ENCODE results near the gene RBM47. TPM values are rescaled to one million over a fixed set of nuclear protein-coding genes. Genes with fewer than 3 reads are reported as not detected.

The RBM47 gene
- total and polyA plus RNA-seq, 9 of the 15 experiments (the other 6 are each of a cell fraction or from before 2014, with no cell fraction given) = 1.4 to 6.4 (median 3.3) TPM

GRCh38 chr4:40550948-40551462, 78.7 kb downstream of the RBM47 start (continued):
- no peak for TF ChIP-seq HNRNPK (IDR thresholded peaks at IDR 0.05; ENCODE audit: low read depth, low read length, poor library complexity, severe bottlenecking)
- TF ChIP-seq E2F4 (CRISPR knock-in tag; IDR thresholded peaks at IDR 0.05; ENCODE audit: low read depth) = no peak
- TF ChIP-seq TFE3 (CRISPR knock-in tag; IDR thresholded peaks at IDR 0.05) = no peak
- TF ChIP-seq DDX20 (tag; IDR thresholded peaks at IDR 0.05; ENCODE audit: low read depth) = no peak
- TF ChIP-seq MXD1 (CRISPR knock-in tag; IDR thresholded peaks at IDR 0.05; ENCODE audit: borderline replicate concordance, poor library complexity, severe bottlenecking) = no peak
- no peak for TF ChIP-seq CBX1 (IDR thresholded peaks at IDR 0.05; ENCODE audit: low read depth)
- TF ChIP-seq ZBTB9 (CRISPR knock-in tag; IDR thresholded peaks at IDR 0.05) = no peak
- TF ChIP-seq TSC22D4 (tag; IDR thresholded peaks at IDR 0.05) = no peak
- TF ChIP-seq ZFP1 (CRISPR knock-in tag; IDR thresholded peaks at IDR 0.05) = no peak
- TF ChIP-seq RREB1 (CRISPR knock-in tag; IDR thresholded peaks at IDR 0.05) = no peak
- no peak for TF ChIP-seq KLF6 (CRISPR knock-in tag; IDR thresholded peaks at IDR 0.05; ENCODE audit: borderline replicate concordance)
- no peak for TF ChIP-seq BDP1 (IDR thresholded peaks at IDR 0.05; ENCODE audit: insufficient read depth, insufficient read length)
- no peak for TF ChIP-seq ZNF316 (IDR thresholded peaks at IDR 0.05)
- TF ChIP-seq TCF7 (IDR thresholded peaks at IDR 0.05; ENCODE audit: borderline replicate concordance) = no peak
- no peak for TF ChIP-seq SMARCA4 (IDR thresholded peaks at IDR 0.05)
- TF ChIP-seq ZBTB5 (IDR thresholded peaks at IDR 0.05) = no peak
